ENCODE data around the gene UROC1.

UROC1 gene

DNA sequence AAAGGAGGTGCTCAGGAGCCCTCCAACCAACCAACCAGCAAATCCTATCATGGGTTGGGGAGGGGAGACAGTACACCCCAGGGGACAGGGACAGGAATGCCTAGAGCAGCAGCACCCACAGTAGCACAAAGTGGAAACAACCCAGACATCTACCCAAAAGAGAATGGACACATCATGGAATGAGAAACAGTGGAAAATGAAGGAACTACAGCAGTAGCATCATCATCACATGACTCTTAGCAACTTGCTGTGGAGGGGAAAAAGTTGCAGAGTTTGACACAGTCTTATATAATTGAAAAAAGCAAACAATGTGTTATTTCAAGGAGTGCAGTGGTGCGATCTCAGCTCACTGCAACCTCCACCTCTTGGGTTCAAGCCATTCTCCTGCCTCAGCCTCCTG lies 30.1 kb upstream of the UROC1 start:
- H3K4me3 ChIP-seq (ENCODE audit: low read depth, low read length), result no peak overlapping the region
- no peak for DNase-seq (ENCODE audit: low read depth, low spot score)
- TF ChIP-seq, protein P1, sequence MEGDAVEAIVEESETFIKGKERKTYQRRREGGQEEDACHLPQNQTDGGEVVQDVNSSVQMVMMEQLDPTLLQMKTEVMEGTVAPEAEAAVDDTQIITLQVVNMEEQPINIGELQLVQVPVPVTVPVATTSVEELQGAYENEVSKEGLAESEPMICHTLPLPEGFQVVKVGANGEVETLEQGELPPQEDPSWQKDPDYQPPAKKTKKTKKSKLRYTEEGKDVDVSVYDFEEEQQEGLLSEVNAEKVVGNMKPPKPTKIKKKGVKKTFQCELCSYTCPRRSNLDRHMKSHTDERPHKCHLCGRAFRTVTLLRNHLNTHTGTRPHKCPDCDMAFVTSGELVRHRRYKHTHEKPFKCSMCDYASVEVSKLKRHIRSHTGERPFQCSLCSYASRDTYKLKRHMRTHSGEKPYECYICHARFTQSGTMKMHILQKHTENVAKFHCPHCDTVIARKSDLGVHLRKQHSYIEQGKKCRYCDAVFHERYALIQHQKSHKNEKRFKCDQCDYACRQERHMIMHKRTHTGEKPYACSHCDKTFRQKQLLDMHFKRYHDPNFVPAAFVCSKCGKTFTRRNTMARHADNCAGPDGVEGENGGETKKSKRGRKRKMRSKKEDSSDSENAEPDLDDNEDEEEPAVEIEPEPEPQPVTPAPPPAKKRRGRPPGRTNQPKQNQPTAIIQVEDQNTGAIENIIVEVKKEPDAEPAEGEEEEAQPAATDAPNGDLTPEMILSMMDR (IDR thresholded peaks at IDR 0.05; ENCODE audit: low read depth, low read length), result no peak
- in situ Hi-C loops (cut with HindIII; ENCODE audit: low sequenced_read_pairs), result no loop called here

DNA sequence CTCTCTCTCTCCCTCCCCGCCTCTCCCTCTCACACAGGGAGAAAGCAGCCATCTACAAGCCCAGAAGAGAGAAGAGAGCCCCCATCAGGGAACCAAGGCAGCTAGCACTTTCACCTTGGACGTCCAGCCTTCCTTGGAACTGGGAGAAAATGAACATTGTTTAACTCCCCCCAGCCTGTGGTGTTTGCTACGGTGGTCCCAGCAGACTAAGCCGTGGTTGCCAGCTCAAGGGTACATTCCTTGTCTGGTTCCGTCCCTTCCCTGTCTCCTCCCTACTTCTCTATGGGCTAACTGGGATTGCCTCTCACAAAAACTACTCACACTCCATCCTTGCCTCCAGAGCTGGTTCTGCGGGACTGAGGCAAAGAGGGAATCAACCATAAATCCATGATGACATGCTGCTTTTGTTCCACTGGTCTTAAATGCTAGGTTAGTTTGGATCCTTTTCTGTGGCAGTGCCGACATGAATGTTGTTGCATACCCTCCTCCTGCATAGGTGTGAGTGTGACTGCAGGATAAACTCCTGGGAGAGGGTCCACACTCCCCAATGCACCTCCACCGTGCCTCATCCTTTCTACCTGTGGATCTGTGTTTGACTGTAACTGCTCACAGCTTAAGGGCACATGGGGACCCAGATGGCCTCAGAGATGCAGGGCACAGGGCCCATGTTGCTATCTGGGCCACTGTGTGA lies 29.1 kb upstream of the UROC1 start:
- H3K4me3 ChIP-seq (ENCODE audit: low read depth, low read length), result no peak overlapping the region
- DNase-seq (ENCODE audit: low read depth, low spot score), result no peak
- TF ChIP-seq, protein P1 (IDR thresholded peaks at IDR 0.05; ENCODE audit: low read depth, low read length), result no peak
- in situ Hi-C loops (cut with HindIII; ENCODE audit: low sequenced_read_pairs), result no loop called here

DNA sequence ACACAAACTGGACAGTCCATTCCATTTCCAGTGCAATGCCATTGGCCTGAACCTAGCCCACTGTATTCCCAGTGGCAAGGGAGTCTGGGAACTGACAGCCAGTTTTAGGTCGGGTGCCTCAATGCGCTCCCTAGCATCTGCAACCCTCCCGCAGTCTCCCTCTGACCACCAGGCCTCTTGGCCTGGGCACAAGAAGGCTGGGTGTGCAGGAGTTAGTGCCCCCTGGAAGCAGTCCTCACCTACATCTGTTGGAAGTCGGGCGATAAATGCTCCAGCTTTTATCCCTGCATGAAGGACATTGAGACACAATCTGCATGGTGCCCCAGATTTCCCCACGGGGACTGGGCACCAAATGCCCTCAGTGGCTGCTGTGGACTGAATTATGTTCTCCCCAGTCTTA lies 28.4 kb upstream of the UROC1 start:
- TF ChIP-seq, protein P1 (IDR thresholded peaks at IDR 0.05; ENCODE audit: low read depth, low read length), result no peak
- in situ Hi-C loops (cut with HindIII; ENCODE audit: low sequenced_read_pairs), result no loop called here
- no peak for DNase-seq (ENCODE audit: low read depth, low spot score)
- H3K4me3 ChIP-seq (ENCODE audit: low read depth, low read length), result no peak overlapping the region

DNA sequence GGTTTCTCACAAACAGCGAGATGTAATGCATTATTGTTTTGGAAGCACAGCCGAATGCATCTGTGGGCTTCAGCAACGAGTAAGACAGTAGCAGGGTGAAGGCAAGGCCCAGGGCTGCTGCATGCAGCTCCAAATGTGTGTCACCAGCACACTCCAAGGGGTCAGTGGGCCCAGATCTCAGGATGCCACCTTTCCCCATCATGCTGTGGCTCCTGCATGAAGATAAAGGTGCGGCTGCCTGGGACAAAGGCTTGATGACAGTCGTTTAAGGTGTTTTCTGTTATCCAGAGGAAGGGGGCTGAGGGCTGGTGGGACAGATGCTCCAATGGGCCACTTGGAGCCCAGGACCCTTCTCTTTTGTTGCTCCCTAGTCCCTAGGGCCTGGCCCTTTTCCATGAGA lies 28.0 kb upstream of the UROC1 start:
- in situ Hi-C loops (cut with HindIII; ENCODE audit: low sequenced_read_pairs), result no loop called here
- TF ChIP-seq, protein P1 (IDR thresholded peaks at IDR 0.05; ENCODE audit: low read depth, low read length), result no peak
- H3K4me3 ChIP-seq (ENCODE audit: low read depth, low read length), result no peak overlapping the region
- DNase-seq (ENCODE audit: low read depth, low spot score), result no peak

DNA sequence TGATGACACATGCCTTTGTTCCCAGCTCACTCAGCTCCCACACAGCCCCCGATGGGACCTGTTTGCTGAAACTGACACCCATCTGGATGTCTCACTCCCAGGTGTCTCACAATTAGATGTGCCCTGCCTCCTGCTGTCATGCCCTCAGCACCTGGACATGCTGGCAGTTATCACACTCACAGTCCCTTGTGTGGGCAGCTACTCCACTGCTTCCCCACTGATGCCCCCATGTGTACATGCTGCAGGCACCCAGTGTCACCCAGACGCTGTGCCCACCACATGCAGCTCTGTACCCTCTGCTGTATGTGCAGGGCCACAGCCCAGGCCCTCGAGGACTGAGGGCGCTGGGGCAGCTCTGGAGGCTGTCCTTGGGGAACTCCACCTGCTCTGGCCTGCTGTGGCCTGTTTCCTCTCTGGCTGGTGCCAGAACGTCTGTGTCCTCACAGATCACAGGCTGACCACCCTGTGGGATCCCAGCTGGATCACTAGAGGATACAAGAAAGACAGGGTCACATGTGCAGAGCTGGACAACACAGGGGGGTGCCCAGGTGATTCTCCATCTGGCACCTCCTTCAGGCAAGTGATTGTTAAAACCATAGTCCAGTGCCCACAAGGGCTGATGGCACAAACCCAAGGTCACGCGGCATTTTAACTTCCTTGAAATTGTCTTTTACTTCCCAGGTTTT lies 27.2 kb upstream of the UROC1 start:
- in situ Hi-C loops (cut with HindIII; ENCODE audit: low sequenced_read_pairs), result no loop called here
- H3K4me3 ChIP-seq (ENCODE audit: low read depth, low read length), result no peak overlapping the region
- no peak for DNase-seq (ENCODE audit: low read depth, low spot score)
- TF ChIP-seq, protein P1 (IDR thresholded peaks at IDR 0.05; ENCODE audit: low read depth, low read length), result no peak

DNA sequence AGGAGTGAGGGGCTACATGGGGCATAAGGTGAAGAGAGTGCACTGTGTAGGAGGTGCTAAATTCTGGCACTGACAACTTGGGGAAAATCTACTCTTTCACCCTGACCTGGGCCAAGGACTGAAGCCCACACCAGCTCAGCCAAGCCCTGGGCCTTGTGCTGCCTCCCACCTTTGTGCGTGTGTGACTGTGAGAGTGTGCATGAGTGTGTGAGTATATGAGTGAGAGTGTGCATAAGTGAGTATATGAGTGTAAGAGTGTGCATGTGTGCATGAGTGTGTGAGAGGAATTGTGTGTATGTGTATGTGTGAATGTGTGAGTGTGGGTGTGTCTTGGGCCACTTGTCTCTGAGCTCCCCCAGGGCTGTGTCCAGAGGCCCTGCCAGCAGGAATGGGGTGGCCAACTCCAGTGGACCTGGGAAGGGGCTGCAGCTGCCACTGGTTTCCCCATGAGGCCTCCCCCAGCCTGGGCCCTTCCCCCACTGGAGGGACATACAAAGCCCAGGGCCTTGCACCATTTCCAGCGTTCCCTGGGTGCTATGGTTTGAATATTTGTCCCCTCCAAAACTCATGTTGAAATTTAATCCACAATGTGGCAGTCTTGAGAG lies 26.0 kb upstream of the UROC1 start:
- in situ Hi-C loops (cut with HindIII; ENCODE audit: low sequenced_read_pairs), result no loop called here
- no peak for DNase-seq (ENCODE audit: low read depth, low spot score)
- TF ChIP-seq, protein P1 (IDR thresholded peaks at IDR 0.05; ENCODE audit: low read depth, low read length), result no peak
- H3K4me3 ChIP-seq (ENCODE audit: low read depth, low read length), result no peak overlapping the region

Data from astrocyte of the spinal cord (primary cell).